ENCODE results near the gene SYTL2. TPM values are rescaled to one million over a fixed set of nuclear protein-coding genes. Genes with fewer than 3 reads are reported as not detected.

The SYTL2 gene
- total RNA-seq, 2 donors from 2014 or later: 4.6 to 7.5 TPM

DNA sequence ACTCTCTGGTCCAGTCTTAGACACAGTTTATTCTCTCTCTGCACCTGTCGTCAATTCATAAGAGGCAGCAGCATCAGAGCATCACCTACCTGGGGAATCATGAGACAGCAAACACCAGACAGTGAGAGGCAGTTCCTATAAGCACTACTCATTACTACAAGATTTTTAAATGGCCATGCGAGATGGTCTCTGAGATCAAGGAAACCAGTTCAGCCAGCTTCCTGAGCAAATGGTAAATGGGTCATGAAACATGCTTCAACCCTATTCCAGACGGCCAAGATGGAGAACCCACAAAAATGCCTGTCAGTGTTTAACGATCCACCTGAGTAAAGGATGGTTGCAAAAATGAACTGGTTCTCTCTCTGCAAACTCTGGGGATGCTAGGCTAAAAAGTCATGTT, 52.9 kb downstream of the SYTL2 start:
- Mint-ChIP-seq H3K36me3 (peaks cover 4 to 17% of the 10 kb centered on the region in 2 donors), H3K27ac (no peak overlapping the region), H3K9me3 (peaks cover 4 to 13% of the 10 kb centered on the region in 2 donors)
- DNase-seq (ENCODE audit: low spot score in 2 of 2) (no peak), ATAC-seq (no peak)

GRCh38 chr11:85756401-85757200, 54.3 kb downstream of the SYTL2 start:
- Mint-ChIP-seq H3K9me3 (peaks cover 4 to 8% of the 10 kb centered on the region in 2 donors), H3K27ac (no peak overlapping the region), H3K36me3 (peaks cover 5 to 11% of the 10 kb centered on the region in 2 donors)
- no peak for ATAC-seq
- no peak for DNase-seq (ENCODE audit: low spot score in 2 of 2)

GRCh38 chr11:85755701-85756100, 55.2 kb downstream of the SYTL2 start:
- peaks cover 4 to 8% of the 10 kb centered on the region in 2 donors for H3K9me3 Mint-ChIP-seq
- no peak for DNase-seq (ENCODE audit: low spot score in 2 of 2)
- H3K27ac Mint-ChIP-seq: no peak overlapping the region
- no peak for ATAC-seq
- peaks cover 5 to 14% of the 10 kb centered on the region in 2 donors for H3K36me3 Mint-ChIP-seq

GRCh38 chr11:85755285-85755684, 55.7 kb downstream of the SYTL2 start:
- peaks cover 4 to 6% of the 10 kb centered on the region in 2 donors for H3K9me3 Mint-ChIP-seq
- DNase-seq (ENCODE audit: low spot score in 2 of 2) (no peak), ATAC-seq (no peak)
- peaks cover 5 to 14% of the 10 kb centered on the region in 2 donors for H3K36me3 Mint-ChIP-seq
- H3K27ac Mint-ChIP-seq: peak overlapping the region in 1 of 2 donors; percentile 19

DNA sequence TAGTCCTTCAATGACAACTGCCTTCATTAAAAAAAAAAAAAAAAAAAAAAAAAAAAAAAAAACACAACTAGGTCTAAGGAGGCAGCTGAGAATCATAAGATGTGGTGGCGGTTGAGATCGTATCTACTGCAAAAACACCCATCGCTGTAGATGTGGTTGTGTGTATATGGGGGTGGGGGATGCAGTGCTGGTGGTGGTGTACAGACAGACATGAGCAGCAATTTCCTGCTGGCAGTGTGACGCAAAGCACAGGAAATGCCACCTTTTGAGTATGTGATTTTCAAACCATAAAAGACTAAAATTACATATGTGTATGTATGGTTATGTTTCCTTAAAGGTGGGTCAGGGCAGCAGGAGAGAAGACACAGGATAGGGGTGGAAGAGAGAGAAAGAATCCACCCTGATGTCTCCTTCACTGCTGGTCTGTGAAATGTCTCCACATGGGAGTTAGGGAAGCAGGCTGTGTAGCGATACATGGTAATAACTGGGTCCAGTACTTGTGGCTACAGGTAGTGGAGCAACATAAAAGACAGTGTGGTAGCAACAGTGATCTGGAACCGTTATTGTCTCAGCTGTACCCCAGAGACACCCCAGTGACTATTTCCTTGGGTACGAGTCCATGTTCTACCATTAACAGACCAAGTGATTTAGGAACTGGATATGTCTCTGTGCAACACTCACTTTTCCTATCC, 57.9 kb downstream of the SYTL2 start:
- H3K36me3 Mint-ChIP-seq: peaks cover 5 to 14% of the 10 kb centered on the region in 2 donors

GRCh38 chr11:85752201-85752889, 58.6 kb downstream of the SYTL2 start:
- Mint-ChIP-seq H3K36me3 (peaks cover 5 to 14% of the 10 kb centered on the region in 2 donors), H3K27ac (peak overlapping the region; percentile 92 to 98), H3K9me3 (peaks cover 4% of the 10 kb centered on the region in 2 donors)

More for the DNA sequence above, 57.9 kb downstream of the SYTL2 start:
- Mint-ChIP-seq H3K9me3 (peaks cover 4% of the 10 kb centered on the region in 2 donors), H3K27ac (peak overlapping the region; percentile 92 to 98)
- ATAC-seq: peak; percentile 92 to 94
- peak; percentile 71 to 82 for DNase-seq (ENCODE audit: low spot score in 2 of 2)

GRCh38 chr11:85751724-85752123, 59.2 kb downstream of the SYTL2 start:
- DNase-seq (ENCODE audit: low spot score in 2 of 2) (no peak), ATAC-seq (no peak)
- peaks cover 4% of the 10 kb centered on the region in 2 donors for H3K9me3 Mint-ChIP-seq
- H3K27ac Mint-ChIP-seq: peak overlapping the region in 1 of 2 donors; percentile 92
- H3K36me3 Mint-ChIP-seq: peaks cover 5 to 14% of the 10 kb centered on the region in 2 donors

More at GRCh38 chr11:85752201-85752889, 58.6 kb downstream of the SYTL2 start:
- ATAC-seq: peak; percentile 37 to 48
- no peak for DNase-seq (ENCODE audit: low spot score in 2 of 2)

DNA sequence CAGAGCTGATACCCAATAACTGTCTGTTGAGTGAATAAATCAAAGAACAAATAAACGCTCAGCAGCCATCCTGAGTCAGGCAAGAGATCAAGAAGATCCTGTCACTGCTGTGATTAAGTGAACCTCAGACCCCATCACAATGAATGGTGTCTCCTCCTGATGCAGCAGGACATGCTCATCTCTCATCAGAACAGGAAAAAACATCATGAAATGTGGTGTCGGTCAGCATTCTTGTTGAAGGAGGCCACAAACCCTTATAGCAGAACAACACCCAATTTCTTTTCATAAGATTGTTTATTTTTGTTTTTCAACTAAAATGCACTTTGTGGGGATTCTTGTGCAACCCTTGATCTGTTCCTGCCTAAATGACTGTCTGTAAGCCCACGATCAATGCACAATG, 60.3 kb downstream of the SYTL2 start:
- Mint-ChIP-seq H3K9me3 (peaks cover 4% of the 10 kb centered on the region in 2 donors), H3K27ac (peak overlapping the region; percentile 10 to 24), H3K36me3 (peaks cover 5 to 14% of the 10 kb centered on the region in 2 donors)
- no peak for ATAC-seq
- no peak for DNase-seq (ENCODE audit: low spot score in 2 of 2)

DNA sequence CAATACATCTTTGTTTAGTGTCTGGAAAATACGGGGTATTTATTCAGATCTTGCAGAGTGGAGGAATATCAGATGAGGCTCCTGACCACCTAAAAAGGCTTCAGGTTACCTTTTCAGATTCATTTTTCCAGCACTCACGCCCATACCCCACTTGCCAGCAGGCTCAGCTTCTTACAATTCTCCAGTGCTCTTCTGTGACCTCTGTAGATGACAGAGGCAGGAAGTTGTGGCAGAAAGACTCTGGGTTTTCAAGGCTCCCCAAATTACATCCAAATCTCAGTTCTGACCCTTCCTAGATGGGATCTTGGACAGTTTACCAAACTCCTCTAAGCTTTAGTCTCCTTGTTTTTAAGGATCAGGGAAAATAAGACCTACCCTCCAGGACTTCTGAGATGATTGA, 61.1 kb downstream of the SYTL2 start:
- DNase-seq (ENCODE audit: low spot score in 2 of 2) (no peak), ATAC-seq (no peak)

DNA sequence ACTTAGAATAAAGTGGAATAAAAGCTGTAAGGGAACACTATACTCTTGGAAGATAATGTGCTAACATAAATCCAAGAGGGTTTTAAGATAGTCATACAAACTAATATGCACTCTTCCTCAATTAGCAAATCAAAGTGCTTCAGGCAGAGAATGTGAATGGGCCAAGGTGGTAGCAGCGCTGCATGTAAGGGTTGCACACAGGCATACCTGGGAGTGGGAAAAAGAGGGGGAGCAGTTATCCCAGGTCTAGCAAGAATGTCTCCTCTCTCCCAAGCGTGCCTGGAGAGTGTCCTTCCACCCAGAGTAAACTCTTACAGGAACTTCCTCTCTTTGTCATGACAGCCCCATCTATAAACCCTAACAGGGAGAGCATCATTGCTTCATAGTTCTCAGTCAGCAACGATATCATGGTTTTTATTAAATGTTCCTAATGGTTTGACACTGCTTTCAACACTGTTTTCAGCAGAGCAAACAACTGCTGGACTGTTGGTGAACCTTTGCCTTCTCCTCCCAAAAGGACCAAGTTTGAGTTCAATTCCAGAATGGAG, 61.6 kb downstream of the SYTL2 start:
- no peak overlapping the region for H3K27ac Mint-ChIP-seq
- ATAC-seq (no peak), DNase-seq (ENCODE audit: low spot score in 2 of 2) (no peak)
- H3K36me3 Mint-ChIP-seq: peaks cover 5 to 14% of the 10 kb centered on the region in 2 donors
- H3K9me3 Mint-ChIP-seq: peaks cover 4% of the 10 kb centered on the region in 2 donors

More for the DNA sequence above, 61.1 kb downstream of the SYTL2 start:
- peaks cover 4% of the 10 kb centered on the region in 2 donors for H3K9me3 Mint-ChIP-seq
- peak overlapping the region in 1 of 2 donors; percentile 10 for H3K27ac Mint-ChIP-seq
- peaks cover 5 to 14% of the 10 kb centered on the region in 2 donors for H3K36me3 Mint-ChIP-seq

DNA sequence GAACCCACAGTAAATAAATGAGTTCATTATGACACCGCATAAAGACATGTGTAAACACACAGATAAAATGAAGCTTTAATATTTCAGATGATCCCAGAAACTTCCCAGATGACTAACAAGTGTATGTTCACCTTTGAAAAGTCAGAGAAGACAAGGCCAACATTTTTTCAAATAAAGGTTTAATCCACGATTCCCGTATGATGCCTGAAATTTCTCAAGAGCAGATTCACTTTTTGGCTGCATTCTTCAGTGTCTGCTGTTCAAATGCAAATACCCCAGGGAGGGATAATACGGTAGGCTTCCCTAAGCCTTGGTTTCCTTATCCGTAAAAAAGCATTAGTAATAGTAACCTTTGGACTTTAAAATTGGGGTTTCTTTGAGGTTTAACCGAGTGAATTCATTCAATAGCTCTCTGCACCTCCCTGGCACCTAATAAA, 62.5 kb downstream of the SYTL2 start:
- peaks cover 4% of the 10 kb centered on the region in 2 donors for H3K9me3 Mint-ChIP-seq
- DNase-seq (ENCODE audit: low spot score in 2 of 2) (no peak), ATAC-seq (no peak)
- no peak overlapping the region for H3K27ac Mint-ChIP-seq
- peaks cover 5 to 12% of the 10 kb centered on the region in 2 donors for H3K36me3 Mint-ChIP-seq

DNA sequence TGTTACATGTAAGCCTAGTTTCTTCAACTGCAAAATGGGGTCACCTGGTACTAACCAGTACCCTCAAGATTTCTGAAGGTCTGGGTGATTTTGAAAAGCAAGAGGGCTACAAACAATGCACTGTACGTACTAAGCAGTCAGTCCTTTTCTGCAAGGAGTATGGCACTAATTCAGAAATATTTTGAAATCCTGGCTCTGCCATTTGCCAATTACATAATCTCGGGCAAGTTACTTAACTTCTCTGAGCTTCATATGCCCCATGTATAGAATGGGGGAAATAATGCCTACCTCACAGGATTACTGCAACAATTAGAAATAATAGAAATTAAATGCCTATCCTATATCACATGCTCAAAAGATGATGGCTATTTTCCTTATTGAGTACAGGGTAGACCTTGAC, 64.3 kb downstream of the SYTL2 start:
- no peak for ATAC-seq

GRCh38 chr11:85745626-85746025, 65.3 kb downstream of the SYTL2 start:
- H3K9me3 Mint-ChIP-seq: no peaks in the 10 kb centered on the region
- no peak for DNase-seq (ENCODE audit: low spot score in 2 of 2)
- no peak overlapping the region for H3K27ac Mint-ChIP-seq
- H3K36me3 Mint-ChIP-seq: no peaks in the 10 kb centered on the region
- no peak for ATAC-seq

More for the DNA sequence above, 64.3 kb downstream of the SYTL2 start:
- Mint-ChIP-seq H3K36me3 (peaks cover 0 to 4% of the 10 kb centered on the region in 2 donors), H3K9me3 (no peaks in the 10 kb centered on the region), H3K27ac (no peak overlapping the region)
- no peak for DNase-seq (ENCODE audit: low spot score in 2 of 2)

- Mint-ChIP-seq H3K36me3 (no peaks in the 10 kb centered on the region), H3K9me3 (no peaks in the 10 kb centered on the region), H3K27ac (peak overlapping the region in 1 of 2 donors; percentile 20)
- peak; percentile 64 to 80 for ATAC-seq
- DNase-seq (ENCODE audit: low spot score in 2 of 2): no peak
Observed at GRCh38 chr11:85742873-85743275, 68.1 kb downstream of the SYTL2 start.

DNA sequence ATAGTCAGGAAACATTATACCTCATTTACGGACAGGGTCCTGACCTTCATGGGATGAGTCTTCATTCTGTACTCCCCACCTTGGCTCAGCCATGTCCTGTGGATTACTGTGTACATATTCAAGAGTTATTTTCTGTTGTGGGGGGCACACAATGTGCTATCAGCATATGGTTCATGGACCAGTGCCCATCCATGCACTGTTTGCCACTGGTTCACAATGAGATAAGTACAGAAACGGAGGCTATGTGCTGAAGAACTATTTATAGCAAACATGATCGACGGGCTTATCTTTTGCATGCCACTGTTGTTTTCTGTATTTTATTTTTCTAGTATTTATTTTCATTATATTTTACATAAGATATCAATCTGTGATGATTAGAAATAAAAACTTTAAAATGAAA, 68.6 kb downstream of the SYTL2 start:
- Mint-ChIP-seq H3K27ac (no peak overlapping the region), H3K36me3 (no peaks in the 10 kb centered on the region), H3K9me3 (no peaks in the 10 kb centered on the region)
- DNase-seq (ENCODE audit: low spot score in 2 of 2) (no peak), ATAC-seq (no peak)
